K562 (cell line): ENCODE data around the gene NET1. TPM values are rescaled to one million over a fixed set of nuclear protein-coding genes. Genes with fewer than 3 reads are reported as not detected.

Experiments
- C11orf30 ChIP-seq: fragments of 450-650 bp; IDR thresholded peaks from 2 replicates; pipeline ENCODE4 v1.6.1; 2016; ENCODE audit warnings: low read depth, mild to moderate bottlenecking
- CEBPG ChIP-seq, 3 experiments: fragments of 200-800 bp in 1 of 3; sonication (Bioruptor generic) in 1 of 3; sonication (generic) in 1 of 3; formaldehyde crosslinking in 1 of 3; IDR thresholded peaks in 2 of 3; conservative IDR thresholded peaks in 1 of 3; 2 replicates each; pipeline versions ENCODE4 v1.6.1 to v1.8.0; 2016 to 2022; ENCODE audit warnings: missing compliant biosample characterization in 2 of 3, missing genetic modification characterization in 2 of 3, mild to moderate bottlenecking in 1 of 3, missing genetic modification reagents in 1 of 3
- CHD4 ChIP-seq: fragments of 200-600 bp; sonication (generic); IDR thresholded peaks from 3 replicates; pipeline ENCODE4 v1.6.1; 2012; ENCODE audit warnings: low read depth, mild to moderate bottlenecking, mixed read lengths, low read length, inconsistent platforms; ENCODE audit not compliant: insufficient read depth, insufficient replicate concordance, poor library complexity, severe bottlenecking
- HDAC1 ChIP-seq, 2 experiments: fragments of 450-650 bp; IDR thresholded peaks; 2 replicates each; pipeline ENCODE4 v1.6.1; 2016 to 2017; ENCODE audit warnings: inconsistent platforms in 1 of 2, mild to moderate bottlenecking in 1 of 2, moderate library complexity in 1 of 2
- MCM2 ChIP-seq: fragments of 450-650 bp; IDR thresholded peaks from 2 replicates; pipeline ENCODE4 v1.6.1; 2017; ENCODE audit warnings: low read depth, mild to moderate bottlenecking
- NCOA1 ChIP-seq: fragments of 450-650 bp; IDR thresholded peaks from 2 replicates; pipeline ENCODE4 v1.6.1; 2016; ENCODE audit warnings: low read depth
- POLR2B ChIP-seq: fragments of 450-650 bp; IDR thresholded peaks from 2 replicates; pipeline ENCODE4 v1.6.1; 2018; ENCODE audit warnings: low read depth; ENCODE audit not compliant: partially characterized antibody
- PRPF4 ChIP-seq: fragments of 200-400 bp; formaldehyde crosslinking; IDR thresholded peaks from one replicate; pipeline ENCODE4 v1.6.1; 2017; ENCODE audit warnings: low read length, low read depth, mild to moderate bottlenecking; ENCODE audit not compliant: insufficient read depth, poor library complexity, severe bottlenecking
- polyA plus RNA-seq, 8 experiments: library from polyadenylated mRNA; depleted of rRNA in 4 of 8; stranded (reverse) in 5 of 8; unstranded in 3 of 8; fragments of >200 nt; fragmentation: Nextera tagmentation in 2 of 8; fragmentation: Illumina TruSeq in 1 of 8; extraction: Ambion mirVana in 2 of 8; extraction: Trizol in 1 of 8; gene quantifications; 2 replicates each; pipeline versions ENCODE4 v1.2.1 to v1.2.3, GENCODE V29; 2011 to 2014; ENCODE audit warnings: inconsistent platforms in 1 of 8, missing spikeins in 1 of 8
- total RNA-seq, 7 experiments: library from RNA; depleted of rRNA in 6 of 7; stranded (reverse); fragments of >200 nt in 6 of 7; fragmentation: Illumina TruSeq in 2 of 7; extraction: Trizol in 2 of 7; gene quantifications; 2 replicates each; pipeline versions ENCODE4 v1.2.1 to v1.2.3, GENCODE V29; 2011 to 2021; ENCODE audit warnings: low replicate concordance in 1 of 7
- TF ChIP-seq, protein P1 (sequence below): sonication (generic); formaldehyde crosslinking; IDR thresholded peaks from 2 replicates; pipeline ENCODE4 v1.8.1; 2023; ENCODE audit warnings: missing genetic modification reagents, mild to moderate bottlenecking, borderline replicate concordance
- TF ChIP-seq, protein P2 (sequence below): fragments of 250-450 bp; sonication (Bioruptor Pico); IDR thresholded peaks from 2 replicates; pipeline ENCODE4 v1.4.0; 2020; ENCODE audit warnings: mild to moderate bottlenecking, moderate library complexity
- TF ChIP-seq, protein P3 (sequence below): IDR thresholded peaks from 3 replicates; pipeline ENCODE4 v1.6.1; 2011; ENCODE audit warnings: borderline replicate concordance, mild to moderate bottlenecking; ENCODE audit not compliant: insufficient read length, insufficient read depth

Gene NET1
- total and polyA plus RNA-seq, 9 of the 15 experiments (the other 6 are each of a cell fraction or from before 2014, with no cell fraction given): 47.4 to 258 (median 106) TPM

DNA sequence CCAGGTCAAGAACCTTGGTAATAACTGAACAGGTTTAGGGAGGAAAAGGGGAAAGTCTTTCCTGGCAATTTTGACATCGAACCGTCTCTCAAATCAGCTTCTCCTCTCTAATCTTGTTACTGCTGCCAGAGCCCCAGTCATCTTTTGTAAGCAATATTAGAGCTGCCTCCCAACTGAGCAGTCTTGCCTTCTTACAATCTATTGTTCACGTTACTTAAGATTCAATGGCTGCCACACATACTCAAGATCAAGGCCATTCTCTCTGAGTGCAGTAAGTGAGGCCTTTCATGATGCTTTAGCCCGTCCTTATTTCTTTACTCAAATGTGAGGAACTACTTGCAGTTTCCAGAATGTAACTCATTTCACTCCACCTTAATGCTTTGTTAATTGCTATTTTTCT lies 12.4 kb downstream of the NET1 start (continued):
- TF ChIP-seq, protein P1, sequence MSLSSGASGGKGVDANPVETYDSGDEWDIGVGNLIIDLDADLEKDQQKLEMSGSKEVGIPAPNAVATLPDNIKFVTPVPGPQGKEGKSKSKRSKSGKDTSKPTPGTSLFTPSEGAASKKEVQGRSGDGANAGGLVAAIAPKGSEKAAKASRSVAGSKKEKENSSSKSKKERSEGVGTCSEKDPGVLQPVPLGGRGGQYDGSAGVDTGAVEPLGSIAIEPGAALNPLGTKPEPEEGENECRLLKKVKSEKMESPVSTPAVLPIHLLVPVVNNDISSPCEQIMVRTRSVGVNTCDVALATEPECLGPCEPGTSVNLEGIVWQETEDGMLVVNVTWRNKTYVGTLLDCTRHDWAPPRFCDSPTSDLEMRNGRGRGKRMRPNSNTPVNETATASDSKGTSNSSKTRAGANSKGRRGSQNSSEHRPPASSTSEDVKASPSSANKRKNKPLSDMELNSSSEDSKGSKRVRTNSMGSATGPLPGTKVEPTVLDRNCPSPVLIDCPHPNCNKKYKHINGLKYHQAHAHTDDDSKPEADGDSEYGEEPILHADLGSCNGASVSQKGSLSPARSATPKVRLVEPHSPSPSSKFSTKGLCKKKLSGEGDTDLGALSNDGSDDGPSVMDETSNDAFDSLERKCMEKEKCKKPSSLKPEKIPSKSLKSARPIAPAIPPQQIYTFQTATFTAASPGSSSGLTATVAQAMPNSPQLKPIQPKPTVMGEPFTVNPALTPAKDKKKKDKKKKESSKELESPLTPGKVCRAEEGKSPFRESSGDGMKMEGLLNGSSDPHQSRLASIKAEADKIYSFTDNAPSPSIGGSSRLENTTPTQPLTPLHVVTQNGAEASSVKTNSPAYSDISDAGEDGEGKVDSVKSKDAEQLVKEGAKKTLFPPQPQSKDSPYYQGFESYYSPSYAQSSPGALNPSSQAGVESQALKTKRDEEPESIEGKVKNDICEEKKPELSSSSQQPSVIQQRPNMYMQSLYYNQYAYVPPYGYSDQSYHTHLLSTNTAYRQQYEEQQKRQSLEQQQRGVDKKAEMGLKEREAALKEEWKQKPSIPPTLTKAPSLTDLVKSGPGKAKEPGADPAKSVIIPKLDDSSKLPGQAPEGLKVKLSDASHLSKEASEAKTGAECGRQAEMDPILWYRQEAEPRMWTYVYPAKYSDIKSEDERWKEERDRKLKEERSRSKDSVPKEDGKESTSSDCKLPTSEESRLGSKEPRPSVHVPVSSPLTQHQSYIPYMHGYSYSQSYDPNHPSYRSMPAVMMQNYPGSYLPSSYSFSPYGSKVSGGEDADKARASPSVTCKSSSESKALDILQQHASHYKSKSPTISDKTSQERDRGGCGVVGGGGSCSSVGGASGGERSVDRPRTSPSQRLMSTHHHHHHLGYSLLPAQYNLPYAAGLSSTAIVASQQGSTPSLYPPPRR (CRISPR knock-in tag): no peak
- TF ChIP-seq PRPF4 (no peak), POLR2B (no peak), CEBPG (CRISPR knock-in tag; IDR thresholded peaks at IDR 0.05) (no peak), CEBPG (tag; conservative IDR thresholded peaks at IDR 0.05 in 1 of 2, IDR thresholded peaks at IDR 0.05 in 1 of 2) (no peak), MCM2 (no peak), C11orf30 (no peak), HDAC1 (IDR thresholded peaks at IDR 0.05) (no peak), NCOA1 (no peak), CHD4 (no peak)
- TF ChIP-seq, protein P2, sequence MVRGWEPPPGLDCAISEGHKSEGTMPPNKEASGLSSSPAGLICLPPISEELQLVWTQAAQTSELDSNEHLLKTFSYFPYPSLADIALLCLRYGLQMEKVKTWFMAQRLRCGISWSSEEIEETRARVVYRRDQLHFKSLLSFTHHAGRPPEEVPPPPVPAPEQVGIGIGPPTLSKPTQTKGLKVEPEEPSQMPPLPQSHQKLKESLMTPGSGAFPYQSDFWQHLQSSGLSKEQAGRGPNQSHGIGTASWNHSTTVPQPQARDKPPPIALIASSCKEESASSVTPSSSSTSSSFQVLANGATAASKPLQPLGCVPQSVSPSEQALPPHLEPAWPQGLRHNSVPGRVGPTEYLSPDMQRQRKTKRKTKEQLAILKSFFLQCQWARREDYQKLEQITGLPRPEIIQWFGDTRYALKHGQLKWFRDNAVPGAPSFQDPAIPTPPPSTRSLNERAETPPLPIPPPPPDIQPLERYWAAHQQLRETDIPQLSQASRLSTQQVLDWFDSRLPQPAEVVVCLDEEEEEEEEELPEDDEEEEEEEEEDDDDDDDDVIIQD (CRISPR knock-in tag): no peak
- TF ChIP-seq, protein P3, sequence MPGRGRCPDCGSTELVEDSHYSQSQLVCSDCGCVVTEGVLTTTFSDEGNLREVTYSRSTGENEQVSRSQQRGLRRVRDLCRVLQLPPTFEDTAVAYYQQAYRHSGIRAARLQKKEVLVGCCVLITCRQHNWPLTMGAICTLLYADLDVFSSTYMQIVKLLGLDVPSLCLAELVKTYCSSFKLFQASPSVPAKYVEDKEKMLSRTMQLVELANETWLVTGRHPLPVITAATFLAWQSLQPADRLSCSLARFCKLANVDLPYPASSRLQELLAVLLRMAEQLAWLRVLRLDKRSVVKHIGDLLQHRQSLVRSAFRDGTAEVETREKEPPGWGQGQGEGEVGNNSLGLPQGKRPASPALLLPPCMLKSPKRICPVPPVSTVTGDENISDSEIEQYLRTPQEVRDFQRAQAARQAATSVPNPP: no peak
